Measurements from ENCODE around the gene HIC1.

GRCh38 chr17:2106308-2106955 lies 51.5 kb downstream of the HIC1 start:
- TF ChIP-seq EZH2 (IDR thresholded peaks at IDR 0.05; ENCODE audit: borderline replicate concordance, low read depth, low read length, poor library complexity, severe bottlenecking) = no peak
- TF ChIP-seq, protein P1, sequence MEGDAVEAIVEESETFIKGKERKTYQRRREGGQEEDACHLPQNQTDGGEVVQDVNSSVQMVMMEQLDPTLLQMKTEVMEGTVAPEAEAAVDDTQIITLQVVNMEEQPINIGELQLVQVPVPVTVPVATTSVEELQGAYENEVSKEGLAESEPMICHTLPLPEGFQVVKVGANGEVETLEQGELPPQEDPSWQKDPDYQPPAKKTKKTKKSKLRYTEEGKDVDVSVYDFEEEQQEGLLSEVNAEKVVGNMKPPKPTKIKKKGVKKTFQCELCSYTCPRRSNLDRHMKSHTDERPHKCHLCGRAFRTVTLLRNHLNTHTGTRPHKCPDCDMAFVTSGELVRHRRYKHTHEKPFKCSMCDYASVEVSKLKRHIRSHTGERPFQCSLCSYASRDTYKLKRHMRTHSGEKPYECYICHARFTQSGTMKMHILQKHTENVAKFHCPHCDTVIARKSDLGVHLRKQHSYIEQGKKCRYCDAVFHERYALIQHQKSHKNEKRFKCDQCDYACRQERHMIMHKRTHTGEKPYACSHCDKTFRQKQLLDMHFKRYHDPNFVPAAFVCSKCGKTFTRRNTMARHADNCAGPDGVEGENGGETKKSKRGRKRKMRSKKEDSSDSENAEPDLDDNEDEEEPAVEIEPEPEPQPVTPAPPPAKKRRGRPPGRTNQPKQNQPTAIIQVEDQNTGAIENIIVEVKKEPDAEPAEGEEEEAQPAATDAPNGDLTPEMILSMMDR (conservative IDR thresholded peaks at IDR 0.05; ENCODE audit: low read depth, low read length) = no peak
